ENCODE results near the gene RASSF1.

Gene RASSF1

GRCh38 chr3:50297896-50298725 lies 42.5 kb downstream of the RASSF1 start:
- TF ChIP-seq, protein P1, sequence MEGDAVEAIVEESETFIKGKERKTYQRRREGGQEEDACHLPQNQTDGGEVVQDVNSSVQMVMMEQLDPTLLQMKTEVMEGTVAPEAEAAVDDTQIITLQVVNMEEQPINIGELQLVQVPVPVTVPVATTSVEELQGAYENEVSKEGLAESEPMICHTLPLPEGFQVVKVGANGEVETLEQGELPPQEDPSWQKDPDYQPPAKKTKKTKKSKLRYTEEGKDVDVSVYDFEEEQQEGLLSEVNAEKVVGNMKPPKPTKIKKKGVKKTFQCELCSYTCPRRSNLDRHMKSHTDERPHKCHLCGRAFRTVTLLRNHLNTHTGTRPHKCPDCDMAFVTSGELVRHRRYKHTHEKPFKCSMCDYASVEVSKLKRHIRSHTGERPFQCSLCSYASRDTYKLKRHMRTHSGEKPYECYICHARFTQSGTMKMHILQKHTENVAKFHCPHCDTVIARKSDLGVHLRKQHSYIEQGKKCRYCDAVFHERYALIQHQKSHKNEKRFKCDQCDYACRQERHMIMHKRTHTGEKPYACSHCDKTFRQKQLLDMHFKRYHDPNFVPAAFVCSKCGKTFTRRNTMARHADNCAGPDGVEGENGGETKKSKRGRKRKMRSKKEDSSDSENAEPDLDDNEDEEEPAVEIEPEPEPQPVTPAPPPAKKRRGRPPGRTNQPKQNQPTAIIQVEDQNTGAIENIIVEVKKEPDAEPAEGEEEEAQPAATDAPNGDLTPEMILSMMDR (IDR thresholded peaks at IDR 0.05) = no peak

DNA sequence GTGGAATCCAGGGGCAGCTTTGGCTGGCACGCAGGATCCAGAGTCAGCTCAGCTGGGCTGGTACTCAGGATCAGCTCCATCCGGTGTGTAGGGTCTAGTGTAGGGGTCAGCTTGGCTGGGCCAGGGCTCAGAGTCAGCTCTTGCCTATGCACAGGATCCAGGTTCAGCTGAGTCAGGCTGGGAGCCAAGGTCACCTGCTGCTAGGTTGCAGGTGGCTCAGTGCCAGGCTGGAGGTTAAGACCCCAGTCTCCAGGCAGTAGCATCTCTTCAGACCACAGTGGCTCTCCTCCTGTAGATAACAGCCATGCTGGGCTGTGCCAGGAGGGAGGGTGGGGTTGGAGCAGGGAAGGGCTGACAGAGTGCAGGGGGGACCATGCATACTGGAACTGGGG lies 43.3 kb downstream of the RASSF1 start:
- TF ChIP-seq, protein P1 (IDR thresholded peaks at IDR 0.05) = no peak

GRCh38 chr3:50296721-50297383 lies 43.8 kb downstream of the RASSF1 start:
- TF ChIP-seq, protein P1 (IDR thresholded peaks at IDR 0.05) = no peak

DNA sequence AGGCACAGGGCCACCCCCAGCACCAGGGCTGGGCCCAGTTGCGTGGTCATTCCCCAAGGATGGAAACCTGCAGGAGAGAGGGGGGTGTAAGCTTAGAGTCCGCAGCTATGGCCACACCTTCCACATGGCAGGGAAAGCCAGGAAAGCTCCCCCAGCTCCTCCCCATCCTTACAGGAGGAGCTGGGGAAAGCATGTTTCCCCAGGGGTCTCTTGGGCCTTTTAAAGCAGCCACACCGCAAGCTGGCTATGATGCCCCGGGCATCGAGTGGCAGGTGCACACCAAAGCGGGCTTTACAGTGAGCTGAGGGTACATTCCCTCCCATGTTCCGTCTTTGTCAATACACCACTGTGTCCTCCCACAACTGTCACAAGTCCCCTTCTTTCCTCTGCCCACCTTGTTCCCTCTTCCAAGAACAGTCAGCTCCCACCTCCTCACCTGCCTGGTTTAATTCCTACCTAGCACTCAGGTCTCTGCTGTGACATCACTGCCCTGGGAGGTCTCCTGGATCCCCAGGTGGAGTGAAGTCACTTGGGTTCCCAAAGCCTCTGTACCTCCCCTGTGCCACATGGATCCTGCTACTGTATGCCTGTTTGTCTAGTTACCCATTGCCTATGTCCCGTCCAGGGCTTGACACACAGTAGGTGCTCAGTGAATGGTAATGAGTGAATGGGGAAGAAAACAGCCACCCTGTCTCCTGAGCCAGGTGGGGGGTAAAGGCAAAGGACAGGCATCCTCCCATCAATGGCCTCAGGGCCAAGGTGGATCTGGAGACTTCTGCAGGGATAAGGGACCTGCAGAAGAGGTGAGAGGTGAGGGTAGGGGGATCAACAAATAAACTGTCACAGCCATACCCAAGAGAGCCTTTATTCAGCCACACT lies 44.8 kb downstream of the RASSF1 start:
- TF ChIP-seq, protein P1 (IDR thresholded peaks at IDR 0.05) = no peak

GRCh38 chr3:50294492-50295403 lies 45.9 kb downstream of the RASSF1 start:
- TF ChIP-seq, protein P1 (IDR thresholded peaks at IDR 0.05) = no peak

- TF ChIP-seq, protein P1 (IDR thresholded peaks at IDR 0.05) = no peak
These were observed 46.5 kb downstream of the RASSF1 start for GRCh38 chr3:50294089-50294488.
